Gastroesophageal sphincter (tissue), 4 donors: ENCODE results near the gene DBR1. TPM values are rescaled to one million over a fixed set of nuclear protein-coding genes. Genes with fewer than 3 reads are reported as not detected.

Experiments used
- ATAC-seq: fragments of 150-250 bp; one replicate; pipeline ENCODE4 v1.9.1; 2016; ENCODE audit warnings: mild to moderate bottlenecking, moderate library complexity
- H3K27ac ChIP-seq, 4 donors: fragments of 200-600 bp; sonication (generic) in 3 of 4; 1 replicate in 3 of 4; 2 replicates in 1 of 4; pipeline ENCODE4 v1.5.1; 2016 to 2019
- H3K27me3 ChIP-seq: fragments of 200-600 bp; sonication (generic); one replicate; pipeline ENCODE4 v1.5.1; 2019
- H3K36me3 ChIP-seq, 2 donors: fragments of 200-600 bp; sonication (generic); one replicate each; pipeline ENCODE4 v1.5.1; 2019; ENCODE audit warnings: control low read depth in 1 of 2
- H3K4me1 ChIP-seq, 3 donors: fragments of 200-600 bp; sonication (generic); 1 replicate in 2 of 3; 2 replicates in 1 of 3; pipeline ENCODE4 v1.5.1; 2016 to 2019; ENCODE audit warnings: control low read depth in 2 of 3
- H3K4me3 ChIP-seq, 2 donors: fragments of 200-600 bp; sonication (generic); one replicate each; pipeline ENCODE4 v1.5.1; 2019; ENCODE audit warnings: mild to moderate bottlenecking in 1 of 2, moderate library complexity in 1 of 2
- H3K9me3 ChIP-seq, 3 donors: fragments of 200-600 bp; sonication (generic); one replicate each; pipeline ENCODE4 v1.5.1; 2017 to 2019; ENCODE audit warnings: control low read depth in 2 of 3
- EP300 ChIP-seq: sonication (generic); formaldehyde crosslinking; IDR thresholded peaks from one replicate; pipeline ENCODE4 v1.6.1; 2017; ENCODE audit warnings: antibody characterized with exemption, mild to moderate bottlenecking
- POLR2A ChIP-seq, 2 donors: fragments of 450-650 bp; IDR thresholded peaks; one replicate each; pipeline ENCODE4 v1.6.1; 2017; ENCODE audit warnings: antibody characterized with exemption in 2 of 2, mild to moderate bottlenecking in 2 of 2, moderate library complexity in 1 of 2
- POLR2AphosphoS5 ChIP-seq: sonication (generic); formaldehyde crosslinking; IDR thresholded peaks from one replicate; pipeline ENCODE4 v1.6.1; 2017; ENCODE audit warnings: antibody characterized with exemption
- WGBS, 2 donors: methylation state at CpG; one replicate each; pipeline ENCODE4 v1.1.5; 2018; ENCODE audit warnings: low coverage in 1 of 2; 5-methylcytosine and 5-hydroxymethylcytosine counted together
- total RNA-seq, 4 donors: library from RNA; depleted of rRNA; stranded (reverse); fragments of >200 nt; gene quantifications; one replicate each; pipeline ENCODE4 v1.1.0, GENCODE V29; 2016
- TF ChIP-seq, protein P1 (sequence below), 4 experiments: fragments of 200-600 bp in 2 of 4; fragments of 450-650 bp in 2 of 4; sonication (generic) in 1 of 4; IDR thresholded peaks; one replicate each; pipeline ENCODE4 v1.5.1; 2017 to 2019; ENCODE audit warnings: antibody characterized with exemption in 4 of 4, mild to moderate bottlenecking in 2 of 4, moderate library complexity in 2 of 4

DBR1 gene
- total RNA-seq, 4 donors from 2014 or later = 11.2 to 16.4 (median 14.2) TPM

DNA sequence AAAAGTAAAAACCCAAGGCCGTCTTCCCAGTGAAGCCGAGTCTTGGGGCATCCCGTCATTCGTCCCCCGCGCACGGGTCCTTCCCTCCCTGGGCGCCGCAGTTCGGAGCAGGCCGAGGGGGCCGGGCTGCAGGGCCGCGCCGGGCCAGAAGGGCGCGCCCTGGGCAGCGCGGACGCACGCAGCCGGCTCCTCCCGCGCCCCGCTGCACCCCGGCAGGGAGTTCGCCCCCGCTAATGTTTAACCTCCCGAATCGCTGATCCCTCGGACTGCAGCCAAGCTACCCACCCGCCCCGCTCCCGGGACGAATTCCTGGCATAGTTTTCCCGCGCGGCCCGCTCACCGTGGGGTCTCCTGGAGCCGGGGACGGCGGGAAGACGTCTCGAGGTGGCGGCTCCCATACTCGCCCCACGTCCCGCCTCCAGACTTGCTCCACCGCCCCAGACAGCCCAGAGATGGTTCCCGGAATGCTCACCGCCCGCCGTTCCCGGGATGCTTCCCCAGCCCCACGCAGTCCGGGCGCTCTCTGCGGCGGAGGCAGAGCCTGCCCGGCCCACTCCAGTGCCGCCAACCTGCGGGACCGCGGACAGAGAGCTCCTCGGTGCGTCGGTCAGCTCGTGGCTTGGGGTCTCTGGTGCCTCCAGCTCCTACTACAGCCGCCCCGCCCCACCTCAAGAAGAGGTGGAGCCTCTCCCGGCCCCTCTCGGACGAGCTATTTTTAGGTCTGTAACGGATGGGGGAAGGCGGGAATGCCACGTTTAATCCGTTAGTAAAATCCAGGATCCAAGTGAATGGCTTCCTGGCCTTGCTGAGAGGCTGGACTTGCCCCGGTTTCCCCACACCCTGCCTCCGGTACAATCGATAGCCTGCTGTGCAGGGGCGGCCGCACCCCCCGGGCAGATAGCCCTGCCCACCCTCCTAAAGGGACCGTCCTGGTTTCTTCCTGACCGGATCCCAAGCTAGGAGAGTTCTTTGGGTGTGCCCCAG lies 59.4 kb downstream of the DBR1 start, which contains the start of gene DZIP1L:
DZIP1L (minus strand) TSS at position 621 of the 984 bp plus-strand sequence. CDS start 11,637 bp downstream, outside the sequence.
- Histone ChIP-seq H3K4me3 (peak within 1 kb of the TSS; percentile 65 to 73), H3K9me3 (no peaks in the 10 kb centered on the region), H3K27ac (peak within 1 kb of the TSS; percentile 76 to 94 (median 92)), H3K27me3 (no peaks in the 10 kb centered on the region), H3K36me3 (peaks cover 0 to 9% of the 10 kb centered on the region in 2 donors), H3K4me1 (peaks cover 0 to 37% (median 0%) of the 10 kb centered on the region in 3 donors)
- peak; percentile 45 for TF ChIP-seq POLR2AphosphoS5
- TF ChIP-seq, protein P1, sequence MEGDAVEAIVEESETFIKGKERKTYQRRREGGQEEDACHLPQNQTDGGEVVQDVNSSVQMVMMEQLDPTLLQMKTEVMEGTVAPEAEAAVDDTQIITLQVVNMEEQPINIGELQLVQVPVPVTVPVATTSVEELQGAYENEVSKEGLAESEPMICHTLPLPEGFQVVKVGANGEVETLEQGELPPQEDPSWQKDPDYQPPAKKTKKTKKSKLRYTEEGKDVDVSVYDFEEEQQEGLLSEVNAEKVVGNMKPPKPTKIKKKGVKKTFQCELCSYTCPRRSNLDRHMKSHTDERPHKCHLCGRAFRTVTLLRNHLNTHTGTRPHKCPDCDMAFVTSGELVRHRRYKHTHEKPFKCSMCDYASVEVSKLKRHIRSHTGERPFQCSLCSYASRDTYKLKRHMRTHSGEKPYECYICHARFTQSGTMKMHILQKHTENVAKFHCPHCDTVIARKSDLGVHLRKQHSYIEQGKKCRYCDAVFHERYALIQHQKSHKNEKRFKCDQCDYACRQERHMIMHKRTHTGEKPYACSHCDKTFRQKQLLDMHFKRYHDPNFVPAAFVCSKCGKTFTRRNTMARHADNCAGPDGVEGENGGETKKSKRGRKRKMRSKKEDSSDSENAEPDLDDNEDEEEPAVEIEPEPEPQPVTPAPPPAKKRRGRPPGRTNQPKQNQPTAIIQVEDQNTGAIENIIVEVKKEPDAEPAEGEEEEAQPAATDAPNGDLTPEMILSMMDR (IDR thresholded peaks at IDR 0.05) = peak; percentile 47 to 77 (median 68)
- peak; percentile 10 to 15 for TF ChIP-seq POLR2A (IDR thresholded peaks at IDR 0.05)
- no peak for TF ChIP-seq EP300
- peak; percentile 90 for ATAC-seq
- WGBS, 2 donors = 0% methylated on average over 2 of the region's 86 CpGs; no CpG with 5 or more reads in 1 of the 2 donors

DNA sequence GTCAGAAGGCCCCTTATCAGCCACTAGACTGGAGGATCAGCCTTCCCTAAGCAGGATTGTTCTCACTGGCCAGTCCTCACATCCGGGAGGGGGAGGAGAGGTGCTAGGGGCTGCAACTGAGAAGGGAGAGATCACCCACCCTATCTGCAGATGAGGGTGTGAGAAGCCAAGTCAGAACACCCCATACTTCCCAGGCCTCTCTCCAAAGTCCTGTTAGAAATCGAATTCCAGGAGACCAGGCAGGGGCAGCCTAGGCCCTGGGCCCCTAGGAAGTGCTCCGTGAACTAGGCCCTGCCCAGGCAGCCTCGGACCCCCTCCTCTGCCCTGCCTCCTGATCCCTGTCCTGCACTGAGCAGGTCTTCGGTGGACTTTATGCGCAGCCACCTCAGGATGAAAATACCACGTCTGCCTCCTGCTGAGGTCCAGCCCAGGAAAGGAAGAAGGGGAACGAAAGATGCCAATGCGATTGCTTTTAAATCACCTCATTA lies 60.2 kb downstream of the DBR1 start:
- no peak for ATAC-seq
- WGBS, 2 donors = 3 to 13% methylated on average over 3 to 5 of the region's 9 CpGs
- TF ChIP-seq POLR2A (IDR thresholded peaks at IDR 0.05) (no peak), POLR2AphosphoS5 (no peak), EP300 (no peak)
- TF ChIP-seq, protein P1 (IDR thresholded peaks at IDR 0.05) = no peak

DNA sequence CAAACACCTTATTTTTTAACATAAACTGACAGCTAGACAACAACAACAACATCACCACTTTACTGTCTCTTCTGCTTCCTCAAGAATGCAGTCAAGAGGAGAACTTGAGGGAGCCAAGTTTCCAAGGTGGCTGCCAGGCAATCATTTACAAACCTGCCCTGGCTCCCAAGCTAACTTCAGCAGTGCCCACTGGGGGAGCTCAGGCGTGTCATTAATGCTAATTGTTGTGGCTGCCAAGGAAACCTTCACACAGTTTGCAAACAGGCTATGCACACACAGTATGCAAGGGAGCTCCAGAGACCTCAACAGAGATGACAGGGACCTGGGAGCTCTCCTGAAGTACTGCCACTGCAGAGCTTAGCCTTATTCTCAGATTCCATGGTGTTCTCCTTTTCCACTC lies 61.4 kb downstream of the DBR1 start:
- no peak overlapping the region for H3K4me3 ChIP-seq
- peaks cover 0 to 13% of the 10 kb centered on the region in 2 donors for H3K36me3 ChIP-seq
- H3K27me3 ChIP-seq = no peaks in the 10 kb centered on the region
- H3K27ac ChIP-seq = peak overlapping the region in 3 of 4 donors; percentile 91 to 94 (median 93)
- TF ChIP-seq POLR2AphosphoS5 (no peak), POLR2A (IDR thresholded peaks at IDR 0.05) (no peak), EP300 (no peak)
- TF ChIP-seq, protein P1 (IDR thresholded peaks at IDR 0.05) = no peak
- H3K9me3 ChIP-seq = no peaks in the 10 kb centered on the region
- ATAC-seq = no peak
- H3K4me1 ChIP-seq = peaks cover 0 to 37% (median 0%) of the 10 kb centered on the region in 3 donors
- no CpG with 5 or more reads among the region's 1 CpG for WGBS, 2 donors

More for the DNA sequence above, 60.2 kb downstream of the DBR1 start:
- H3K4me1 ChIP-seq = peaks cover 0 to 37% (median 0%) of the 10 kb centered on the region in 3 donors
- H3K9me3 ChIP-seq = no peaks in the 10 kb centered on the region
- peaks cover 0 to 9% of the 10 kb centered on the region in 2 donors for H3K36me3 ChIP-seq
- H3K27me3 ChIP-seq = no peaks in the 10 kb centered on the region
- H3K4me3 ChIP-seq = peak overlapping the region; percentile 65 to 73
- H3K27ac ChIP-seq = peak overlapping the region; percentile 76 to 94 (median 92)

DNA sequence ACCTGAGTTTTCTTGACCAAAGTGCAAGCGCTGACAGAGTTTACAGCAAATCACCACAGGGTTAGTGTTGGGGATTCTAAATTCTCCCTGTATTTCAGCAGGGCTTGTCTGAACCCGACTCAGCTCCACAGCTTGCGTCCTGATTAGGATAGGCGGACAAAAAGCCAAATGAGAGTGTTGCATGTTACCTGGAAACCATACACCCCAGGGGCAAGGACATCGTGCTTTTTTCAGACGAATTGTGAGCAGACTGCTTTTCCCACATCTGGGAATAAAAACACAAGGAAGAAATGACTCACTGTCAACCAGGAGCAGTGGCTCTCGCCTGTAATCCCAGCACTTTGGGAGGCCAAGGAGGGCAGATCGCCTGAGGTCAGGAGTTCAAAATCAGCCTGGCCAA lies 62.4 kb downstream of the DBR1 start:
- peaks cover 0 to 17% of the 10 kb centered on the region in 2 donors for H3K36me3 ChIP-seq
- 71 to 80% methylated on average over 6 to 8 of the region's 8 CpGs for WGBS, 2 donors

More for the DNA sequence above, 62.4 kb downstream of the DBR1 start:
- H3K4me1 ChIP-seq = peaks cover 0 to 37% (median 0%) of the 10 kb centered on the region in 3 donors
- no peaks in the 10 kb centered on the region for H3K9me3 ChIP-seq
- no peak for ATAC-seq
- H3K27ac ChIP-seq = no peak overlapping the region
- H3K27me3 ChIP-seq = no peaks in the 10 kb centered on the region
- no peak for TF ChIP-seq POLR2AphosphoS5
- no peak for TF ChIP-seq EP300
- TF ChIP-seq POLR2A (IDR thresholded peaks at IDR 0.05) = no peak
- no peak overlapping the region for H3K4me3 ChIP-seq

Other genes with a start within 250 kb of the DBR1 start
- gene CLDN18, start 164.8 kb downstream of the DBR1 start, total RNA-seq = not detected
- gene DZIP1L, start 59.3 kb downstream of the DBR1 start, total RNA-seq = 10 to 100 TPM in 3 of 4 donors, 1 to 10 TPM in 1; 5.3 to 47.9 (median 18.6) TPM
- gene A4GNT, start 42.5 kb downstream of the DBR1 start, total RNA-seq = under 1 TPM in 1 of 4 donors, not detected in 3; 0.46 TPM
- 100 to 1,000 TPM in 2 of 4 donors, 10 to 100 TPM in 2; 76.0 to 102 (median 91.6) TPM for gene ARMC8, start 12.4 kb upstream of the DBR1 start, total RNA-seq
- gene NME9, start 154.9 kb upstream of the DBR1 start, total RNA-seq = under 1 TPM in 2 of 4 donors, not detected in 2; 0.47 to 0.54 TPM
- gene MRAS, start 173.7 kb upstream of the DBR1 start, total RNA-seq = 10 to 100 TPM; 31.8 to 58.1 (median 51.8) TPM